Measurements from ENCODE around the gene IL22RA1.

The IL22RA1 gene

DNA sequence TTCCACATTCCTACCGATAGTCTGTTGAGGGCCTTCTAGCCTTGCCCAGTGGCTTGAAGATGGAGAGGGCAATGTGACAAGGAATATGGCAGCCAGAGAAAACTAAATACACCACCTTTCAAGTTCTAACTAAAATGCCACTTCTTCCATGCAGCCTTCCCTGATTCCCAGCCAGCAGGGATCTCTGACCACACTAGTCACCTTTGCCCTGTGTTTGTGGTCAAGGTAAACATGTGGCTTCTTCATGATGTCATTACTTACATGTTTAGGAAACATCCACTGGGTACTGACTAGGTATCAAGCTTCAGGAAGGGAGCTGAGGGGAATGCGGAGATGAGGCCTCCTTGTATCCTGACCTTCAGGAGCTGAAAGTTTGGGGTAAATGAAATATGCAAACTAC lies 22.6 kb upstream of the IL22RA1 start:
- no peak for DNase-seq

DNA sequence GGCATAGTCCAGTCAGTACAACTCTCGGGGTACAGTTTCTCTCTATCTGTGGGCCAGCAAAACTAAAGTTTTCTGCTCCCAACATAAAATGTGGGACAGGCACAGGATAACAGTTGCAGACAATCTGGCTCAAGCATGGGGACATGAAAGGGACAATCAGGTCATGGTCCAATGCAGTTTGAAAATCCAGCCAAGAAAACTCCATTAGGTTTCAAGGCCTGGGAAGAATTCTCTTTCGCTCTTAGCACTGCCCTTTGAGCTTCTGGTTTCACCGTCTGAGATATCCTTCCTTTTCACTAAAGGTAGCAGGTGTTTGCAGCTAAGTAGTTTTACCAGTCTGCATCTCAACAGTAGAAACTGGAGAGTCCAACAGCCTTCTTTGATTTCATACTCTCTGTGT lies 21.1 kb upstream of the IL22RA1 start:
- DNase-seq, result no peak

DNA sequence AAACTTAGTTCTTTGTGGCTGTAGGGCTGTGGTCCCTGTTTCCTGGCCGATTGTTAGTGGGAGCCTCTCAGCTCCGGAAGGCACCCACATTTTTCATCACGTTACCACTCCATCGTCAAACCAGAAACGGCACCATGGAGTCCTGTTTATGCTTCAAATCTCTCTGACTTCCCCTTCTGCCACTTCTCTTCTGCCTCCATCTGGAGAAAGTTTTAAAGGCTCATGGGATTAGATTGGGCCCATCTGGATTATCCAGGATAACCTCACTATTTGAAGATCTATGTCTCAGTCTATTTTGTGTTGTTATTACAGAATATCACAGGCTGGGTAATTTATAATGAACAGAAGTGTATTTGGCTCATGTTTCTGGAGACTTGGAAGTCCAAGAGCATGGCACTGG lies 19.3 kb upstream of the IL22RA1 start:
- no peak for DNase-seq

DNA sequence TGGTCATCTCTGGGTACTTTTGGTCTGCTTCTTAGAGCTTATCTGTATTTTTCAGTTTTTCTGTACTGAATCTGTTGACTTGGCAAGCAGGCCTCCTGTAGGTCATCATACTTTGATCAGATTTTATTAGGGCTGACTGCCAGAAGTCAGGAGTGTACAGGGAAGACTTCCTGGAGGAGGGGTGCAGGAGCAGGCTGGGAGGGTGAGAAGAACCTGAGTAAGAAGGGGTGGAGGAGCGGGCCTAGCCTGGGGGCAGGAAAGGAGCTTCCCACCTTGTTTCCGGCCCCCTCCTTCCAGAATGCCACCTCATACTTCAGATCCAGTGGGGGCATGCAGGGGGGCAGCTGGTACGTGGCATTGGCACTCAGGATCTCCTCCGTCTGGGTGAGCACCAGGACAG lies 18.3 kb upstream of the IL22RA1 start:
- no peak for DNase-seq

DNA sequence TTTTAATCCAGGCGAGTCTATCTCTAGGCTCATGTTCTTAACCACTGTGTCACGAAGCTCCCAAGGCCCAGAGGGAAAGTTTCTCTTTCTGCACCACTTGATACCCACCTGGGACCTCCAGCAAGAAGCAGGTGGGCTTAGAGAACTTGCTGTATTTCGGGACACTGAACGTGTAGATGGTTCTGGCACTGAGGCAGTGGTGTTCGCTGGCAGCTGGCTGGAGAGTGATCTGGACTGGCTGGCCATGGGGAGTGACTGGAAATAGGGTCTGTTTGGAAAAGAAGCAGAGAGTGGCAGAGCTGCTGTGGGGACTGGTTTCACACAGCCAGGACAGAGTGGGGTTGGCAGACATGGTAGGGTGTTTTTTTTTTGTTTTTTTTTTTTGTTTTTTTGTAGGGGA lies 16.4 kb upstream of the IL22RA1 start:
- DNase-seq, result no peak

DNA sequence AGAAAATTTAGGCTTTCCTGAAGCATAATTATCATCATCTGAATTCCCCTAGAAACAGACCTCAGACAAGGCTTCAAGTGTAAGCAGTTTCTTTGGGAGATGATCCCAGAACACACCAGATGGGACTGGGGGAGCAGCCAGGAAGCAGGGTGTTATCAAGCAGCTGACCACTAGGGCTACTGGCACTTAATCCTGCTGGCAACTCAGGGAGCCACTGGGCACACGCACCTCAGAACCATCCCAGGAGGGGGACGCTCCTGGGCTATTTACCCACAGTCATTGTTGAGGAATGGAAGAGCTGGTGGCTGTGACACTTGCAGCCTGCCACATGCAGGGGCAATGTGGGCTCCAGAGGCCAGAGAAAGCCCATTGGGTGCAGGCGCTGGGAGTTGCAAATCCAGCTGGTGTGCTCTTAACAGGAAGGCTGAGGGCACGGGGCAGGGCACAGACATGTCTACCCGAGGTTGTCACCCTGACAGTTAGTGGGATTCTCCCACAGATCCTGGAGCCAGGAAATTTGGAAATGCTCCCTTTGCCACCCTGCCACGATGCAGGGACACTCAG lies 15.1 kb upstream of the IL22RA1 start:
- no peak for DNase-seq

DNA sequence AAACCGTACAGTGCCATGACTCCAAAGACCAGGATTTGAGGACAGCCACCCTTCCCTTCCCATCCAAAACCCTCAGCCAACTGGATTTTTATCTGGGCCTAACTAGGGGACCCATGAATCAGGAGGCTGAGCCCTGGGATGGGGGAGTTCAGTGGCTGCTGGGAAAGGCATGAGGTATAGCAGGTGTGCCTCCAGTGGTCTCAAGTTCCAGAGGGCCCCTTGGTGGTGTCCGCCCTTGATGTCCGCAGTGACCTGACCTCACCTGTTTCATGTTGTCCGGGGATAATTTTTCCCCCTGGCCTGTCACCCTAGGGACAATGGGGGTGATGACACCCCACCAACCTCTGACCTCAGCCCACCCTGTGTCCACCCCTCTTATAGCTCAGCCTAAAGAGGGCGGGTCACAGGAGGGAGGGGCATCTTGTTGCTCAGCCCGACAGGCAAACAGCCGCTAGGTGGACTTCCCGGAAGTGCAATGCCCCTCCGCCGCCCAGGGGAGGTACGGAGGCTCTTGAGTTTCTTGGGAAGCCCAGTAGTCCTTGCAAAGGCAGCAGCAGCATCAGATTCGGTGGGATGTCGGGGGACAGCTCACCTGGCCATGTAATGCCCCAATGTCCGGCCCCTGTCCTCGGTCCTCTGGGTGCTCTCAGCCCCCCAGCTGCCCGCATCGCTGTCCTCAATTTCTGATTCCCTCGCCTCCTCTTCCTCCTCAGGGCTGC lies 13.8 kb upstream of the IL22RA1 start:
- DNase-seq, result no peak

DNA sequence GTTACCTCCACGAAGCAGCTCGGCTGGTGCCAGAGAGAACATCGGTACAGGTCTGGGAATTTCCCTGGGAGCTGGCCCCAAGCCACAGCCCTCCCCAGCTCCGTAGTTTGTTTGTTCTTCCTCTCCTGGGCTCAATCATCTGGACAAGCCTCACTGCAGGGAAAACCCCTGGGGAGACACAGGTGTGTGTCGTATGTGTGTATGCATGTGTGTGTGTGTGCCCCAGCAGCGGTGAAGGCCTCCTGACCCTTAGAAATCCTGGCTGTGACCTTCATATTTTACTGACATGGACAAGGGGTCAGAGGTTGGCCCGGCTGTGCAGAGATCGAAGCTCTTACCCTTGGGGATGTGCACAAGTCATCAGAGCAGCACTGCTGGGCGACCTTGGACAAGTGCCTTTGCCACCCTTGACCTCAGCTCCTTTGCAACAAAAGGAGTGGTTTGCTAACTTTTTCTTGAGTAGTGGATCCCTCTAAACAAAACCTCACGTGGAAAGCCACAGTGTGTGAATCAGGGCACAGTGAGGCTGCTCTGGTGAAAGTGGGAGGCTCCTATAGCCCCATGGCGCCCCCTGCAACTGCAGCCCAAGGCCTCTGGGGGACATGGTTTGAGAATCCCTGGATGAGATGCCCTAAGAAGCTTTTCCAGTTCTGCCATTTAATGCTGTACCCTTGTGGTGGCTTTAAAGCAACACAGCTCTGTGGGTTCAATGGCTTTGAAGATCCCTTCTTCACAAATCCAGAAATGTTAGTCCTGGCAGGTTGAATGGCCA lies 12.3 kb upstream of the IL22RA1 start:
- peak; percentile 52 for DNase-seq

DNA sequence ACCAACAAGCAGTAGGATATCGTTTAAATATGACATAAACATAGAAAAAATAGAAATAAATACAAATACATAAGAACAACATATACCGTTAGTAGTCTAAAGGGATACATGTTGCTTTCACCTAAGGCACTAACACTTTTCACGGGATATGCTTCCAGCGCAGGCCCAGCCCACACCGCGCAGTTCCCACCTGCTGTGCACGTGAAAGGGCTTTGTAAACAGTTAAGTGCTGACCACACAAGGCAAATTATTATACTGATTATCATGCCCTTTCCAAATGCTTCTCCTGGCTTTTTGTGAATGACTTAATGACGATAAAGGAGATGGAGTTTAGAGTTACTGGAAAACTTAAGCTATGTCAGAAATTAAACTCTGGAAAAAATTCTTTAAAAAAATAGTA lies 11.3 kb upstream of the IL22RA1 start:
- DNase-seq, result no peak

DNA sequence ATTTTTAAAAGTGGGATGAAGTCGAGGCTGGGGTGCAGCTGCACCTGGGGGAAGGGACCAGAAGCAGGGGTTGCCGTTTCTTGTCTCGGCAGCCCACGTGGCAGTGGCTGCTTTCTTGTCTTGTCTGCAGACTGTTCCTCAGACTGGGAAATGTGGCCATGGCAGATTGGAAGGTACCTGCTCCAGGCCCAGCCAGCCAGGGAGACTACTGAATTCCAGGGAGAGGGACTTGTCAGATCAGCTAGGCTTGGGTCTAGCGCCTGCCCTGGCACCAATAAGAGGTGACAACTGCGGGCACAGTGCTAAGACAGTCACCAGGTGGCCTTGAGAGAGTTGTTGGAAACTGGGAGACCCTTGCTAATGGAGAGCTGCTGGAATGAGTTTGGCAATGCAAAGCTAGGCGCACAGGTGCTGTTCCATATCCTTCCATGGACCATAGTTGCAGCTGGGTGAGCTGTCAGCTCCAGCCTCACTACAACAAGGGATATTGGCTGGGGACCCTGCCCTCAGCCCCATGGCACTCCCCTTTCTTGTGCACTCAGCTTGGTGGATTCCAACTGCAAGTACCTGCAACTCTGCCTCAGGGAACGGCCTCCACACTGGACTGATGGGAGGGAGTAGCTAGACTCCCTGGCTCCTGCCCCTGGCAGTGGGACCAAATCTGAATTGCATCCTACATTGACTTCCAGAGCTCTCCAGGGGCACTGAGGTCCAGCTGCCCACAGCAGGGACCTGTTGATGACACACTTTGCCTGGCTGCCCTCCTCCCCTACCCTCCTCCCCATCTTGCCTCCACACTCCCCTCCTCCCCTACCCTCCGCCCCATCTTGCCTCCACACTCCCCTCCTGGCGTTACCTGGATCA lies 9.9 kb upstream of the IL22RA1 start:
- no peak for DNase-seq

DNA sequence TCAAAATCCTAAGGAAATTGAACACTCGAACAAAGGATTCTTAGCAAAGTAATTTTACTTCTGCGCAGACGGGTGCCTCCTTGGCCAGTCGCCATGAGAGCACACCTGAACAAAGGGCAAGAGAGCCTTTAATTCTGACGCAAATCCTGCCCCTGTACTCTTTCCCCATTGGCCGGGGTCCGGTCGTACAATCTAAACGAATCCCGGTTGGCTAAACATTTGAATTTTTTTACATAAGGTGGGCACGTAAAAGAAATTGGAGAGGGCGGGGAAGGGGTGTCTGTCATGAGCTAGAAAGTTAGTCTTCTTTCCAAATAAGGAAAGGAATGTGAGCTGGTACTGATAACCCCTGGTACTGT lies 8.2 kb upstream of the IL22RA1 start:
- DNase-seq, result no peak

DNA sequence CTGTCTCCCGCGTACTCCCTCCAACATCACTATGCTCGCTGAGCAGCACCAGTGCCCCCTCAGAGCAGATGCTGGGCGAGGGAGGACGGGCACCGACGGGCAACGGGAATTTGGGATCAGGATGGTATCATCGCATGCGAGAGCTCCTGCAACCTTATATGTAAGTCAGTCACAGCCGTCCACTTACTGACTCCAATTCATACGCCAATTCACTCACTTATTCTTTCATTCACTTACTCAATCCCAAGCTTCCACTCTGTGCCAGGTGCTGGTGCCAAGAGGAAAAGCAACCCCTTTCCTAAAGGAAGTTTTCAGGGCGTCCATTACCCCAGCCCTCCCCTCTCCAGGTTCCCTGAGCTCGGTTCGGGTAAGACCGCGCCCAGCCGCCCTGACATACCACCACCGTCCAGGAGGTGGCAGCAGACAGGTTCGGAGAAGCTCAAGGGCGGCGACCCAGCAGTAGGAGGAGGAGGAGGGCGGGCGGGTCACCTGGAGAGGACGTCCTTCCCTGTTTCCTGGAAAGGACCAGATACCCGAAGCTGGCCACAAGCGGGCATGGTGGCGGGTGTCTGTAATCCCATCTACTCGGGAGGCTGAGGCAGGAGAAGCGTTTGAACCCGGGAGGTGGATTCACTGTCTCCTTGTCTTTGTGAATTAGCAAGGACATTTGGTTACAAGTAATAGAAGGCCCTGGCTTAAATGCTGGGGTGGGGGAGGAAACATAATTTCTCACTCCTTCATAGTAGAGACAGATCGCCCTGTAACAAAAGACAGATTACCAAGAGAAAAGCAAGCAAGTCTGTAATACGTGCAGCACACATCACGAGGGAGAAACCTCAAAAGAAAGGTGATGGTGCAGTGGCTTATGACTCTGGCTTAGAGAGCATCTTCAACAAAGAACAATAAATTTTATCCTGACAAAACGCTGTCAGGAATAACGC lies 7.6 kb upstream of the IL22RA1 start:
- DNase-seq, result peak; percentile 97

DNA sequence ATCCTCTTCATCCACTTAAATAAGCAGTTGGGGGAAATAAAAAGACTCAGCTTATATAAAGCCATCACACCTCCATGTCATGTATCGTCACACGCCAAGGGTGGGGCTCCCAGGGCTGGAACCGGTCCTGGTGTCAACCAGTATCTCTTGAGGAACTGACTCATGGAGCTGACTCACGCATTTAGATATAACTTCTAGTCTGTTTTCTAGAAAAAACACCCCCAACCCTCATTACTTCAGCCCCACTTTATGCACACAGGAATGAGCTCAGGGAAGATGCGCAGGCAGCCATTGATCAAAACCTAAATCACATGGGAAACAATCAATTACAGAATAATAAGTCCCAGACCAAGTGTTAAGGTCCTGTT lies 6.9 kb upstream of the IL22RA1 start:
- DNase-seq, result peak; percentile 72

DNA sequence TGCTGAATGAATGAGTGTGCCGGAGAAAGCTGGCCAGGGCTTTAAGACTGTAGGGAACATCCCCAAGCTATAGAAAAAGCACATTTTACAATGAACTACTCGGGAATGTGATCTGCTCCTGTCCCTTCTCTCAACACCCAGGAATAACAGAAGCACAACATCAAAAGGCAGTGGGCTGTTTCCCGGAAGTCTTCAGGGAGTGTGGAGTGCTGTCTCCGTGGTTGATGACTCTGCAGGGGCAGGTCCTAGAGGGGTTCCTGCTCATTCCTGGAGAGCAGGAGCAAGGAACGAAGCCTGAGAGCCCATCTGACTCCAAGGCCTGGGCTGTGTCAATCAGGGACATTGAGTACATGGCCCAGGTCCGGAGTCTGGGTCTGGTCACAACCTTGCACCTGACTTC lies 4.9 kb upstream of the IL22RA1 start:
- DNase-seq, result no peak

DNA sequence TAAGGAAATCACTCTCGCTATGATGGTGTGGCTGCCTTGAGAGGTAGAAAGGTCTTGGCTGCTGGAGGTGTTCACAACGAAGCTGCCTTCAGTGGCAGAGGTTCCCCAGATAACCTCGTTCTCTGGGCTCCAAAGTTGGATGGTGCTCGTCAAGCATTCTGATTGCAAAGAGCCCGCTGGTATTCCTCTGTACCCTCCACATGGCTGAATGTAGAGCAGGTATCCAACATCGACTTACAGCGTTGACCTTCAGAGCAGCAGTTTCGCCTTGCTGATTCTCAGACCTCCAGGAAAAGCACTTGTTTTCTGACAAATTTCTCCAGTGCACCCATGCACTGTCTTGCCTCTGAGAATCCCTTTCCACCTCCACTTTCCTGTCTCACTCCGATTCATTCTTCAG lies 4.3 kb upstream of the IL22RA1 start:
- DNase-seq, result no peak

DNA sequence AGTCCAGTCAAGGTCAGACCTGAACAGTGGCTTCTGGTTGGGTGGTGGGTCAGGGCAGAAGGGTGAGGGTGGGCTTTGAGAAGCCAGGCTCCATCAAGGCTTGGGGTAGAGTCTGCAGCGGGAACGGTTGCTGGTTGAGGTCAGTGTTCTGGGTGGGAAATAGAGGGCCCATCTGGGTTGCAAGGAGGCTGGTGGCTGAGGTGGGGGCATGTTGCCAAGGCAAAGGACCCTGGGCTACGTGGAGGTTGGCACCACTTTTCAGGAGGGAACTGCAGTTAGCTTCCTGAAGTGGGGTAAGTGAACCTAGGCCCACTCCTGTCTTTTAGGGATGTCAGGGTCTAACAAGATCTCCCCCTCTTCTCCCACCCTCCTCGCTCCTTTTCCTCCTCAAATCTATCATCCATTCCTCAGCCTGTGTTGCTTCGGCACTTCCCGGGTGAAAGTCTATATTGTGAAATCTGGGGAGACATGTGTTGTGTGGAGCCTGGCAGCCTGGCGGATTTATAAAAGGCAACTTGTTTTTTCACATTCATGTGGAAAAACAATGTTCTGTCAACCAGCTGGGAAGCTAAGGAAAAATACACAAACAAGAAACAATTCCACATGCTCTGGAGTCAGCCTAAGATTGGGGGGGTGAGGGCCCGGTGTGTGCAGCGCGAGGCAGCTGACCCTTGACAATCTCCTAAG lies 1.5 kb downstream of the IL22RA1 start:
- DNase-seq, result no peak

DNA sequence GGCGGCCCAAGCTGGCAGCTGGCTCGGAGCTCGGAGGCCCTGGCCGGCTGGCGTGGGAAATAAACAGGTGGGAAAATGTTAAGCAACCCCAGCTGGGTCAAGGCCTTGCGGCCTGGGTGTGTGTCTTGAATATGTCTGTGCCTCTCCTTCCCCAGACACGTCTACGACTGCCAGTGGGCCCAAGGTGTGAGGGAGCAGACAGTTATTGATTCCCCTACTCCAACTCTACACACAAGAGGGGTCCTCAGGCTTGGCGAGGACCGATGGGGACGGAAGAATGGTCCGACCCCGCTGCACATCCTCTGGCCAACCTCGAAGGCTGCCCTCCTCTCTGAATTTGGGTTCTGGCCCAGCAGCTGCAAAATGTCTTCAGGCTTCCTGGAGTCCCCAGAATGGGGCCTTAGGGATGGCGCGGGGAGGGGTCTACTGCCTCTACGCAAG lies 2.2 kb downstream of the IL22RA1 start:
- no peak for DNase-seq

DNA sequence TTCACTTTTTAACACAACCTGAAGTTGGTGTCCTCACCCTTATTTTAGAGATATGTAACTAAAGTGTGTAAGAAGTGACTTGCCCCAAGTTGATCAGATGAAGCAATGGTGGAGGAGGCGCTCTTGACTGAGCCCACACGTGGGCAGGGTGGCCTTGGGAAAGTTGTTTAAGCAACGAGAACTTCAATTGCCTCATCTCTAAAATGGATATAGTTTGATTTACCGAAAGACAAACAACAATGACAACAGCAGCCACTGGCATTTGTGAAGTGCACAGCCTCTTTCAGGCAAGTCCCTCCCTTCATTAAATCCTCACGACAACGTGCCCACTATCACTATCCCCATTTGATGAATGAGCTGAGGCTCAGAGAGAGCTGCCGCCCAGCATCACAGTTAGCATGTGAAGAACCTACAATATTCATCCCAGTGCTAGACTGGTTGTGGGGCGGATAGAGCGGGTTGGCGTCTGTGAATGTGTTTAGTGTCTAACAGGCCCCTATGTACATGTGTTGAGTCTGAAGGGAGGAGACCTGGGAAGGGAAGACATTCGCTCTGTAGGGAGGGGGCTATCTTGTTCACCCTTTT lies 3.0 kb downstream of the IL22RA1 start:
- DNase-seq, result no peak

DNA sequence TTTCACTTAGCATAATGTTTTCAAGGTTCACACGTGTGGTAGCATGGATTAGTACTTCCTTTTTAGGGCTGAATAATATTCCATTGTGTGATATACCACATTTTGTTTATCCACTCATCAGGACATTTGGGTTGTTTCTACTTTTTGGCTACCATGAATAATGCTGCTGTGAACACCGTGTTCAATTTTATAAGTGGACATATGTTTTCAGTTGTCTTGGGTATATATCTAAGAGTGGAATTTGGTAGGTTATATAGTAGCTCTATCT lies 3.8 kb downstream of the IL22RA1 start:
- no peak for DNase-seq

DNA sequence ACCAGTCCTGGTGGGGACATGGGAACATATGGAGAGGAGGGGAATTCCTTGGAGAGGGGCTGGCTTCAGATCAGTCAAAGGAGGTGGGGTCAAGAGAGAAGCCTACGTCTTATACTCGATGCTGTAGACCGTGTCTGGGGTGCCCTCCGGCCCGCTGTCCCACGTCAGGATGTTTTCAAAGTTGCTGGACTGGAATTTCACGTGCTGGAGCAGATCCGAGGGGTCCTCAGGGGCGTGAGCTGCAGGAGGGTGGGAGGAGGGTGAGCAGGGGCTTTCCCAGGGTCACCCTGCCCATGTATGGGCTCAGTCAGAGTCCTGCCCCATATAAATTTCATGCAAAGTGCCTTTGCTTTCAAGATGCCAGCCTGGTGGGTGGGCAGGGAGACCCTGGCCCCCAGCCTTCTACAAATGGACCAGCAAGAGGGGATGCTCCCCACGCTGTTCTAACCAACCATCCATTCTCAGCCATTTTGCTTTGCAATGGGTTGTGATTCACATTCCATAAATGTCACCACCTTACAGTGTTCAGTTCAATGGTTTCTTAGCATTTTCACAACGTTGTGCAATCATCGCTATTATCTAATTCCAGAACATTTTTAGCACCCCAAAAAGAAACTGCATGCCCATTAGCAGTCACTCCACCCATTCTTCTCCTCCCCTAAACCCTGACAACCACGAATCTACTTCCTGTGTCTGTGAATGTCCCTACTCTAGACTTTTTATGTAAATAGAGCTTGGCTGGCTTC lies 4.3 kb downstream of the IL22RA1 start:
- no peak for DNase-seq

Measured in stimulated activated CD8-positive, alpha-beta memory T cell treated with anti-CD3 and anti-CD28 coated beads, Interleukin-4, amount 100 ng/mL, for 48 hours (primary cell).